CD4-positive, alpha-beta T cell treated with Interleukin-2 at 100 ng/mL for 4 hours (primary cell): Measurements from ENCODE around the gene NEGR1.
"Not testable (repeated sequence)": the region's sequence is repeated elsewhere in the genome, so short reads cannot be mapped to it uniquely, and the experiment has no call there.

Experiments
- DNase-seq: peaks from one replicate; pipeline ENCODE4 v3.0.0-alpha.2; 2020; ENCODE audit warnings: low spot score

Gene NEGR1

DNA sequence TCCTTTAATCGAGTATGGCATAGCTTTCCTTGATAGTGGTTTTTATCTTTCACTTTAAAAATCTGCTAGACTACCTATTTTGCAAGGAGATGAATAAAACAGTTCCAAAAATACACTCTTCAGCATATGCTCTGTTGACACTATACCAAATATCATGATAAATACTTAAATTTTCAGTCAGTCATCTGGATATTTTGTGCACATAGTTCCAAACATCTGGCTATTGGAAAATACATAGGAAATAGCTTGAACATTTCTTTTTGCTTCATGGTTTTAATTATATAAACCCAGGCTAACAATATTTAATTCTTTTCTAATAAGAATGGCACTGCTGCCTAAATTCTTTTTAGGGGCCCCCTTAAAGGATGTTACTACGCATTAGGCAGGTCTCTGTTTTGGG is 342.1 kb downstream of the NEGR1 start:
- DNase-seq: no peak

- no peak for DNase-seq
Observed at GRCh38 chr1:71930511-71930910, 351.8 kb downstream of the NEGR1 start.

DNA sequence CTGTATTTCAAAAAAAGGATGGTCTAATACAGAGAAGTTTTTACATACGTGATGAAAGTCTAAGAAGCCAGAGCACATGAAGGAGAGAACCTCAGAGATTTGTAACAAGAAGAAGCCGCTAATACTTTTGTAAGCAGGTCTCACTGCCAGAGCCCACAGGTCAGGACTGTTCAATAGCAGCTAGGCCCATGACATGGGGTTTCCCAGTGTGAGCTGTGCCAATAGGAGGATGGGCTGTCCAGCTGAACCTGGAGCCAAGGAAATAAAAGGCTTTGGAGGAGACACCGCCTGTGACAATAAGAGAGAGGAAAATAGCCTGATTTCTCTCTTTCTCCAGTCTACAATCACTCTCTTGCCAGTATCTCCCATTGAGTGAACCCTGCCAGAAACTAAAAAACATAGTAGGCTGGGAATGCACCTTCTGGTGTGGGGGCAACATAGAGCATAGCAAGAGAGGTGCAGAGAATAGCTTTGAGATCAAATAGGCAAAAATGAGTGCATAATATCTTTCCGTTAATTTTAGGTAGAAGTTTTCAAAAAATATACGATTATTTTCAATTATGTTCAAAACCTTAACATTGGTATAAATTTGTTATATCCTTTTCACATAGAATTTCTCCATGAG is 360.3 kb downstream of the NEGR1 start:
- no peak for DNase-seq

DNA sequence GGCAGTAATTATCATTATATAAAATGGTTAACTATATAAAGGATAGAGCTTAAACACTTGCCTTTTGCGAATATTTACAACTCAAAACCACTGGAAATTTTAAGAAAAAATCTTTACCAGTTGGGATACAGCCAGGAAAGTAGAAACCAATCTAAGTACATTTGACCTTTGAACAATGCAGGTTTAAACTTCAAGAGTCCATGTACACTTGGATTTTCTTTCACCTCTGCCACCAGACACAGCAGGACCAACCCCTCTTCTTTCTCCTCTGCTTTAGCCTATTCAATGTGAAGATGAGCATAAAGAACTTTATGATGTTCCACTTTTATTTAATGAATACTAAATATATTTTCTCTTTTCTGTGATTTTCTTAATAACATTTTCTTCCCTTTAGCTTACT is 361.1 kb downstream of the NEGR1 start:
- DNase-seq: no peak

DNA sequence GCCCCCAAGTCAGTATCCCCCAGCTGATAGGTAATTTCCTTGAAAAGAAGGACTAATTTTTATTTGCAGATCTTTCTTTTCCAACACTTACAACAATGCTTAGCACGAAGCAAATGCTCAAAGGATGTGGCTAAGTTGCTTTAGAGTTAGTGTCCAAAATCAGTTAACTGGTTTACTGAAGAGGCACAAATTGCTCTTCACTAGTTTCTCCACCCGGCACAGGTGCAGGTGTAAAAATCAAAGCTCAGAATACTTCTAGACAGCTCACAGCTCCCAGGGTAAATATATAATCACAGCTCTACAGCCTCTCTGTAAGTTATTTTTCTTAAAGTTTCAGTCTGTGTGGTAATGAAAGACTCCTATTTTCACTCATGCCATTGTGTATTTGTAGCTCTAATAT is 361.8 kb downstream of the NEGR1 start:
- no peak for DNase-seq

- DNase-seq: no peak
Observed at GRCh38 chr1:71919811-71920509, 362.4 kb downstream of the NEGR1 start.

- DNase-seq: no peak
Observed at GRCh38 chr1:71918630-71919029, 363.7 kb downstream of the NEGR1 start.

DNA sequence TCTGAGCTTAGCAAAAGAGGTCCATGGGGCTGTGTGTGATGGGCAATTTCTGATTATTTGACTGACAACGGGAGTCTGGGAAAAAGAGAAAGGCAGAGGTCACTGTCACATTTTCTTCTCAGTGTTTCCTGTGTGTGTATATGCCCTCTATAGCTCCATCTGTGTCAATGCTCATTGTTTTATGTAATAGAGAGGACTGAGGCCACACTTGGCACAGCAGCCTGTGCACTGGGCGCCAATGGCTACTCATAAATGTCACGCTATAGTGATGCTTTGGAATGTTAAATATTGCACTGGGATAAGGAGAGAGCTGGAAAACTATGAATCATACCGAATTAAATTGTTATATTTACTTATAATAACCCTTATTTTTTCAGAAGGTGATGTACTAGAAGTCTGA is 365.4 kb downstream of the NEGR1 start:
- no peak for DNase-seq

DNA sequence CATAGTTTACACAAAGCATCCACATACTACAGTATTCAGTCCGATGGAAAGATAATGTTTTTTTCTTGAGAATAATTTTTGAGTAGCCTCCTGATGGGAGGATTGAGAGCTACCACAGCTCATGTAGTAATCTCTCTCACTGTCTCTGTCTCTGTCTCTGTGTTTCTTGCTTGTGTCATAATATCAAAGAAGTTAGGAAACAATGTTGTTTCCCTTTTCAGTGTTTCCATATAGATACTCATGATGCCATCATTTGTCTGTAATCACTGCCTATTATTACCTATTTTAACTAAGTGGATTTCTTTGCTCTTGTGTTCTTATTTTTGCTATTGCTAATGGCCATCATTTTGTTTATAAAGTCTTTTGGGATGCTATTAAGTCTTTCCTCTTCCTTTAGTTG is 367.7 kb downstream of the NEGR1 start:
- DNase-seq: no peak

GRCh38 chr1:71908871-71909390 is 373.4 kb downstream of the NEGR1 start:
- no peak for DNase-seq

GRCh38 chr1:71908303-71908702 is 374.0 kb downstream of the NEGR1 start:
- DNase-seq: no peak

- no peak for DNase-seq
Observed at GRCh38 chr1:71899881-71900280, 382.5 kb downstream of the NEGR1 start.

GRCh38 chr1:71888166-71888565 is 394.2 kb downstream of the NEGR1 start:
- not testable (repeated sequence) for DNase-seq

DNA sequence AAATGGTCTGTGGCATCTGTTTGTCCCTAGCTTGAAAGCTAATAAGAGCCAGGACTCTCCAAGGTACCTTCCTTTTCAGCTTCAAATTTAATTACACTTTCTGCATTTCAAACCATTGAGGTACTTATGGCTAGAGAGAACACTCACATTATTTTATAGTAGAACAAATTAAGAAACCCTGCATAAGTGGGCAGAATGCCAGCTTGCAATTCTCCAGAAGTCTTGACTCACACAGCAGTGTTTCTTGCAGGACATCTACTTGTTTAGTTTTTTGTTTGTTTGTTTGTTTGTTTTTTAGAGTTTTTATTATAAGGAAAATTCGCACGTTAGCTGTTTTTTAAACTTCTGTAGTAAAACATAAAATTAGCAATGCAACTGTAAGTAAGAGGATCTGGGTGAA is 397.2 kb downstream of the NEGR1 start:
- no peak for DNase-seq

GRCh38 chr1:71882637-71883036 is 399.7 kb downstream of the NEGR1 start:
- no peak for DNase-seq

GRCh38 chr1:71882226-71882625 is 400.1 kb downstream of the NEGR1 start:
- DNase-seq: no peak

DNA sequence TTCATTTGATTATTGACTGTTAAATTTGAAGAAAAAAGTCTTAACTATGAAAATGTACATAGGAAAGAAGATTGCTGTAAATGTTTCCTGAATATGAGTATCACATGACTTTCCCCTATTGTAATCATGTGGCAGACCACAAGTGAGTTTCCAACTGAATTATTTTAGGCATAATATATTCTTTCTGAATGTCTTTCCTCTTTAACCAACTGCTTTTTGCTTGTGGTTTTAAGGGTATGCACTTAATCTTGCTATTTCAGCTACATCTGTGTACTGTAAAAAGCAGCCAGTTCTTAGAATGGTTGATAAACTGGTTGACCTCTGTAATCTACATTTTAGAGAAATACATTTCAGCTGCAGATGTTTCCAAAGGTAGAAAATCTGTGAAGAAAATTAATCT is 400.7 kb downstream of the NEGR1 start:
- DNase-seq: no peak

GRCh38 chr1:71869326-71869725 is 413.0 kb downstream of the NEGR1 start:
- no peak for DNase-seq

- DNase-seq: no peak
Observed at GRCh38 chr1:71862756-71863155, 419.6 kb downstream of the NEGR1 start.

GRCh38 chr1:71861022-71861421 is 421.3 kb downstream of the NEGR1 start:
- no peak for DNase-seq

- no peak for DNase-seq
Observed at GRCh38 chr1:71859806-71860205, 422.5 kb downstream of the NEGR1 start.

GRCh38 chr1:71857862-71858261 is 424.5 kb downstream of the NEGR1 start:
- DNase-seq: no peak

GRCh38 chr1:71853360-71853759 is 429.0 kb downstream of the NEGR1 start:
- DNase-seq: no peak

GRCh38 chr1:71850936-71851335 is 431.4 kb downstream of the NEGR1 start:
- no peak for DNase-seq
